Subcutaneous adipose tissue (tissue), 4 donors: ENCODE data around the gene WWOX. TPM values are rescaled to one million over a fixed set of nuclear protein-coding genes. Genes with fewer than 3 reads are reported as not detected.

ENCODE experiments used
- CTCF ChIP-seq: fragments of 450-650 bp; IDR thresholded peaks from one replicate; pipeline ENCODE4 v1.5.1; 2016; ENCODE audit warnings: low read depth, mild to moderate bottlenecking, control low read depth, antibody characterized with exemption, moderate library complexity
- total RNA-seq, 4 donors: library from RNA; depleted of rRNA; stranded (reverse); fragments of >200 nt; gene quantifications; one replicate each; pipeline ENCODE4 v1.1.0, GENCODE V29; 2016

The WWOX gene
- total RNA-seq, 4 donors from 2014 or later = 31.4 to 67.8 (median 46.0) TPM

GRCh38 chr16:78452025-78452555 lies 352.6 kb downstream of the WWOX start:
- no peak for TF ChIP-seq CTCF

DNA sequence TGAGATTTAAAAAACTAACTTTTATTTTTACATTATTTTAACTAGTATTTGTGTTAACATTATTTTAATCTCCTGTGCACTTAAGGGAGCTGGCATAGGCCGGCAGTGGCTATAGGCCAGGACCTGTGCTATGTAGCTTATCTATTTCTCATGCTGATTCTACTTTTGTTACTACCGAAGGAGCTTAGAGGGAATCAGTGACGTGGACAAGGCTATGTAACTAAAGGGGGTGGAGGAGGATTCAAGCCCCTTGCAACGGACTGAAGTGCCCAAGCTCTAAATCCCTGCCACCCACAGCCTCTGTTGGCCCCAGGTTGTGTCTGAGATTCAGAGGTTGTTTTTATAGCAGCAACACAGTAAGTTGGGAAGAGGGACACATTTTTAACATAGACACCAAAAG lies 356.4 kb downstream of the WWOX start:
- no peak for TF ChIP-seq CTCF

DNA sequence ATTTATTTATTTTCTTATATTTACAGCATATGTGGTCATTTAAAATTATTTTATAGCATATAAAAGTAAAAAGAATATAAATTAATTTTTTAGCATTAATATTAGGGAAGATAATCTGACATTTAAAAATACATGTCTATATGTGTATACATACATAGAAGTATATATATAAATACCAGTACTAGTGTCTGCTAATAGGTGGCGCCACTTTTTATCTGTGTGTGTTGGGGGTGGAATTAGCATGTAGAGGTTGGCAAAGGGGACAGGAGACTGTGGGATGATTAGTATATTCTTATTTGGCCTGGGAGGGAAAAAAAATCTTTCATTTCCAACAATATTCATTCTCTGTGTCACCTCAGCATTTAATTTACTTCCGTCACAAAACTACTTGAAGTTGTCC lies 359.1 kb downstream of the WWOX start:
- no peak for TF ChIP-seq CTCF

- TF ChIP-seq CTCF = no peak
Observed at GRCh38 chr16:78460428-78460827, 361.0 kb downstream of the WWOX start.

GRCh38 chr16:78461087-78461486 lies 361.6 kb downstream of the WWOX start:
- TF ChIP-seq CTCF = no peak

GRCh38 chr16:78461496-78462287 lies 362.2 kb downstream of the WWOX start:
- TF ChIP-seq CTCF = no peak

DNA sequence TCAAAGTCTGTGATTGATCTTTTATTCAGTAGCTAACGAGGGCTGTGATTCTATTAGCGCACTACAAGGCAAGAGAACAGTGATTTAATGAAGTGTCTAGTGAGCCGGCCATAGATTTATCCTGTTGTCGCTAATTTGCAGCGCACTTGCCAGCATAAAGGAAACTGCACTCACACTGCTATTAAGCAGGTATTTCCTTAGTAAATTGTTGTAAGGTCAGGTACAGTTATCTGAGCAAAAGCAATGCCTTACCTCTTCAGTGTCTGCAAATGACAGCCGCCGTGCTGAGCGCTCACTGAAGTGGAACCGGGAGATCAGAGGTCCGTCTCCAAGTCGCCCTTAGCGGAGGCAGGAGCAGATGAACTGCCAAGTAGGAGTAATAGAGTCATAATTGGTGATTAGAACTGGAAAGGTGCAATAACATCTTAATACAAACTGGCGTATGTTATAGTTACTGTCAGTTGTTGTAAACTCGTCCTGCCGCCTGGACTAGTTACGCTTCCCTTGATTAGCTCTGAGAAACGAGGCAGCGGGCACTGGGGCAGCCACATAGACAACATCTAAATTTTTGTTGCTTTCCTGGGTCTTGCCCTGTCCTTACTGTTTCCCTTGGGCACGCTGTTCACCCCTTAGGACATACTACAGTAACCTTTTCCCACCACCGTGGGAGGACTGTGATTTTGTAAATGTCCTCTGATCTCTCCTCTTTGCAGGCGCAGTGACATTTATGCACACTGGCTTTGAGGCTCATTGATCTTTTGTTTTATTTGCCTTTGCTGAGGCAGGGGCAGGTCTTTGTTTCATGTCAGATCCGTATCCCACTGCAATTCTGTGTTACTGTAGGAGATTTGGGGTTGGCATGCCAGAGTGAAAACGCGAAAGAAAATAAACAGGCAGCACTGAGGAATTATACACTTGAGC lies 363.1 kb downstream of the WWOX start:
- no peak for TF ChIP-seq CTCF
